Skin of body (tissue), 2 donors: Measurements from ENCODE around the gene CHTF18. TPM values are rescaled to one million over a fixed set of nuclear protein-coding genes. Genes with fewer than 3 reads are reported as not detected.
"Not testable (repeated sequence)": the region's sequence is repeated elsewhere in the genome, so short reads cannot be mapped to it uniquely, and the experiment has no call there.

Source experiments
- DNase-seq: peaks from one replicate; lab custom pipeline; 2025; lab: John Stamatoyannopoulos, UW
- total RNA-seq: library from RNA; depleted of rRNA; stranded (reverse); fragments of >200 nt; gene quantifications from one replicate; pipeline ENCODE4 v1.2.3, GENCODE V29; 2014

The CHTF18 gene
- total RNA-seq, 1 donor from 2014 or later: 10.1 TPM

DNA sequence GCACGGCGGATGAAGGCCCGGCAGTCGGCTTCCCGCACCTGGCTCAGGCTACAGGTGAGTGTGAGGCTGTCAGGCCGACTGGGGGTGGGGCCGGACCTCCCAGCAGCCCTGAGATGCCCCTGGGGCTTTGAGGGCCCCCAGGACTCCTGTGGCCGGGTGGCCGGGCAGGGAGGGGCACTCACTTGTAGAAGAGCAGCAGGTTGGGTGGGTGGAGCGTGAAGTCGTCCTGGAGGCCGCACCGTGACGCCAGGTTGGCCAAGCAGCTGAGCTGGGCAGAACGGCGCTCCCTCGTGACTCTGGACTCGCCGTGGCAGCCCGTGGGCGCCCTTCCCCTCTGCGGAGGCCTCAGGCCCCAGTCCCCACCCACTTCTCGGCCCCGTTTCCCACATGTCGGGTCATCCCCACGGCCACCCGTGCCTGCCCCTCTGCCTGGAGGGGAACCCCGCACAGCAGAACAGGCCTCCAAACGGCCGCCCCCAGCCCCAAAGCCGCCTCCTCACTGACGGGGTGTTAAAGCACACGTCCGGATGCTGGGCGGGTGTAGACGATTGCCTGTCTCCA is 13.1 kb upstream of the CHTF18 start:
- no peak for DNase-seq

DNA sequence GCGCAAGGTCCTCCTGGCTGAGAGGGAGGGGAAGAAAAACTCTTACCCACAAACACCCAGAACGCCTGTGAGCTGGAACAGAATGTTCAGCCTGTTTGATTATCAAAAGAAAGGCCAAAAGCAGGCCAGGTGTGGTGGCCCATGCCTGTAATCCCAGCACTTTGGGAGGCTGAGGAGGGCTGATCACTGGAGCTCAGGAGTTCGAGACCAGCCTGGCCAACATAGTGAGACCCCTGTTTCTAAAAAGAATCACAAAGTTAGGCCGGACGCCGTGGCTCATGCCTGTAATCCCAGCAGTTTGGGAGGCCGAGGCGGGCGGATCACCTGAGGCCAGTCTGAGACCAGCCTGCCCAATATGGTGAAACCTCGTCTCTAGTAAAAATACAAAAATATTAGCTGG is 12.1 kb upstream of the CHTF18 start:
- DNase-seq: not testable (repeated sequence)

DNA sequence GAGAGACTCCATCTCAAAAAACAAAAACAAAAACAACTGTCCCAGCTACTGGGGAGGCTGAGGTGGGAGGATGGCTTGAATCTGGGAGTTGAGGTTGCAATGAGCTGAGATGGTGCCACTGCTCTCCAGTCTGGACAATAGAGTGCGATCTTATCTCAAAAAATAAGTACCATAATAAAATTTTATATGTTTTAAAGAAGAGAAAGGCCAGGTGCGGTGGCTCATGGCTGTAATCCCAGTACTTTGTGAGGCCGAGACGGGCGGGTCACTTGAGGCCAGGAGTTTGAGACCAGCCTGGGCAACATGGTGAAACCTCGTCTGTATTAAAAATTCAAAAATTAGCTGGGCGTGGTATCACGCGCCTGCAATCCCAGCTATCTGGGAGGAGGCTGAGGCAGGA is 11.6 kb upstream of the CHTF18 start:
- DNase-seq: no peak

DNA sequence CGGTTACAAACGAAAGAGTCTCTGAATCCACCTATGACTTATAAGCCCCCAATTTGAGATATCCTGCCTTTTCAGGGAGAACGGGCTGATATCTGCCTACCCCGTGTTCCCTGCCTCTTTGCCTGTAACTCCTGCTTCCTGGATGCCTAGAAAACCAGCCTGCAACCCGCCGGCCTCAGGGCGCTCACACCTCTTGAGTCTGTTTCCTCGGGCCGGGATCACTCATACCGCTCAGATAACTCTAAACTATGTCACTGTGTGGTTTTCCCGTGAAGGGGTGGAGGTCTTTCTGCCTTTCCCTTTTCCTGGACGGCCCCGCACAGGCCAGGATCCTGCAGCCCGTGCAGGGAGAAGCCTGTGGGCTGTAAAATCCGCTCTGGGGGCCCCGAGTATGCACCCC is 10.6 kb upstream of the CHTF18 start:
- no peak for DNase-seq

DNA sequence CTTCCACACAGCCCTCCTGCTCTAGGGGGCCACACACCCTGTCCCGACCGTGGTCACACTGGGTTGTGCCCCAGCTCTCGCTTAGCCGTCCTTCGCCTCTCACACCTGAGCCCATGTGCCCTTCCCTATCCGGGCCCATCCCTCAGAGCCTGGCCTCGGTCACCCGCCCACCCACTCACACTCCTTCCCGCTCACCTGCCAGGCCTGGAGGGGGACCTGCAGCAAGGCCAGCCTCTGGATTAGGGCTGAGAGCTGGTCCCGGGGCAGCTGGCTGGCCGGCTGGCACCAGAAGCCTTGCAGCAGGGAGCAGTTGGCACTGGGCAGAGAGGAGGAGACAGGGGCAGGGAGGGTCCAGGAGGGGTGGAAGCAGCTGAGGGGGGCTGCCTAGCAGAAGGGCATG is 10.0 kb upstream of the CHTF18 start:
- DNase-seq: no peak

DNA sequence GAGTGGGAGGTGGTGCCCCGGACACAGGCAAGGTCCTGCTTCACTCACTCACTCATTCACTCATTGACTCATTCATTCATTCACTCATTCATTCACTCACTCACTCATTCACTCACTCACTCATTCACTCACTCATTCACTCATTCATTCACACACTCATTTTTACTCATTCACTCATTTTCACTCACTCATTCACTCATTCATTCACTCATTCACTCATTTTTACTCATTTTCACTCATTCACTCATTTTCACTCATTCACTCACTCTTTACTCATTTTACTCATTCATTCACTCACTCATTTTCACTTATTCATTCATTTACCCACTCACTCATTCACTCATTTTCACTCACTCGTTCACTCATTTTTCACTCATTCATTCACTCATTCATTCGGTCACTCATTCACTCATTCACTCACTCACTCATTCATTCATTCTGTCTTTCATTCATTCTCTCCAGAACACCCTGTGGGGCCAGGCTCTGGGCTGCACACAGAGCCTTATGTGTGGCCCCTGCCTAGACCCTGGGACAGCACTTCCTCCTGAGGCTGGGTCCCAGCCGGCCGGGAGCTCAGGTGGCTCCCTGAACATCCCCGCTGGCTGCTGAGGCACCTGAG is 9.4 kb upstream of the CHTF18 start:
- DNase-seq: no peak

DNA sequence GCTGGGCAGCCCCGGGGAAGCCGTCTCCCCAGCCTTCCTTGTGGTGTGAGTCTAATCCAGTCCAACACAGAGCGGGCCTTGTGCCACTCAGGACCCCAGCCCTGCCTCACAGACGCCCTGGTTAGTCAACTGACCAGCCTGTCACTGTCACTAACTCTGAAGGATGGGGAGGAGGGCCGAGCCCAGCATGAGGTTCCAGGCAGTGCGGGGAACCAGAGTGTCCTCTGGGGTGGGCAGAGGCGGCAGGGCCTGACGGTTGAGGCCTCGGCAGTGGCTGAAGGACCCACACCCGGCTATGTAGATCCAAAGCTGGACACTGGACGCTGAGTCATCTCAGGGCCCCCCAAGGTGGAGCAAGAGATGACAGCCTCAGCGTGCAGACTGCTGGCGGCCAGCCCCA is 8.9 kb upstream of the CHTF18 start:
- no peak for DNase-seq

DNA sequence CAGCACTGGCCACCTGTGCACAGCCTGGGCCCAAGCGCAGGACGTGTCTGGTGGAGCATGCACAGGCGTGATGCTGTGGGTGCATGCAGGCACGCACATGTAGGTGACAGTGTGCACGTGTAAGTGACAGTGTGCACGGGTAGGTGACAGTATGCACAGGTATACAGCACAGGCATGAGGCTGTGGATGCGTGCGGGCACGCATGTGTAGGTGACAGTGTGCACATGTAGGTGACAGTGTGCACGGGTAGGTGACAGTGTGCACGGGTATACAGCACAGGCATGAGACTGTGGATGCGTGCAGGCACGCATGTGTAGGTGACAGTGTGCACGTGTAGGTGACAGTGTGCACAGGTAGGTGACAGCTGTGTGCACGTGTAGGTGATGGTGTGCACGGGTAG is 8.1 kb upstream of the CHTF18 start:
- DNase-seq: no peak

DNA sequence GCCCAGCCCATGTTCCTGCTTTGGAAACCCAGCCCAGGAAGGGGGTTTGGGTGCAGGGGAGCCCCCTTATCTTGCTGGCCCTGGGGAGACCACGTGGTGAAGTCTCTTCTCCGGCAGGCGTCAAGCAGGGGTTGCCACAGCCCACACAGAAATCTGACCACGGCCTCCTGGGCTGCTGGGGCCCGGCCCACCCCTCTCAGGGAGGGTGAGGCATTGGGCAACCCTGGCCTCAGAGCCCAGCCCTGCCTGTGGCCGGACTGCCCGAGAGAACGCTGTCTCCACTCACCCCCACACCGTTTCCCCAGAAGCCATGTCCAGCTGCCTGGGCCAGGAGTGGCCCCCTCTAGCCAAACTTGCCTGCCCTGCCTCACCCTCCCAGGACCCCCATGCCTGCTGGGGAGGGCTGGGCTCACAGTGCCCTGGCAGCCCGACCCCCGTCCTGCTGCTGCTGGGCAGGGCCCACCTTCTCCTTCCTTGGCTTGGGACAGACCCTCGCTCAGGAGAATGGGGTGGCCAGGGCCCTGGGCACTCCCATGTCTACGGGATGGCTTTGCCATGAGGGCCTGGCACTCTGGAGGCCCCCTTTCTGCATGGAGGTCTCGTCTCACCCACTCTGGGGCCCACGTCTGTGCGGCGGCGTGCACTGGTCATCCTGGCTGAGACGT is 6.9 kb upstream of the CHTF18 start:
- DNase-seq: no peak

DNA sequence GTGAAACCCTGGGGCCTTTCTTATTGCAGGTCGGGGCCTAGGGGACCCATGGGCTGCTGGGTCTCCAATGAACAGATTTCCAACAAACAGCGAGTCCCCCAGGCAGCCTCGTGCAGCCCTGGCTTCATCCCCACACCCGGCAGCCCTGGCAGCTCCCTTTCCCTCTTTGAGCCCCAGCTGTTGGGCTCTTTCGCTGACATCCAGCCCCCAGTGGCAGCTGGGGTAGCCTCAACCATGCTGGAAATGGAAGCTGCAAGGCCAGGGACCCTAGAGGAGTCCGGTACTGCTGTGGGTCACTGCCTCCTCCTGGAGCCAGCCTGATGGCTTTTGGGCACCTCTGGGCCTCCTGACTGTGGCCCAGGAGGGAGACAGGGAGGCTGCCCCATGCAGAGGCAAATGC is 6.2 kb upstream of the CHTF18 start:
- DNase-seq: no peak

DNA sequence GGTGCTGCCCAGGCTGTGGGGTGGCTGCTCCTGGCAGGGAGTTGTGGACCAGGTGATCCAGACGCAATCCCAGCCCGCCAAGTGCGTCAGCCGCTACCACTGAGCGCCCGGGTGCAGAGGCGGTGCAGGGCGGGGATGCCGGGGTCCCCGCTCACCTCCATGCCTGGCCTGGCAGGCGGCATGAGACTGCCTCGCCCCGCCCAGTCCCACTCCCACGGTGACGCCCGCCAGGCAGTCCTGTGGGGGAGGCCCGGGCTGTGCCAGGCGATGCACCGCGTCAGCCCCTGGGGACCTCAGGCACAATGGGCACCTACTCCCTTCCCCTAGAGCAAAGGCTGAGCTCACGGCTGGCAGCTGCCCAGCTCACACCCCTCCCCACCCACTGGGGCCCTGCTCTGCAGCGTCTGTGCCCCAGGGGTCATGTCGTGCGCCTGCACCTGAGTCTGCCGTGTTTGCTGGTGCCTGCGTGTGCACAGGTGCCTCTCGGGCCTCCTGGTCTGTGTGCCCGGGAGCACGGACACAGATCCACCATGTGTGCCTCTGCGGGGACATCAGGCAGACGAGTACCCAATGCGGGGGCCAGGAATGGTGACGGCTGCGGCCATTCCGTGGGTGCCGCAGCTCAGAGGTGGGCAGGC is 5.5 kb upstream of the CHTF18 start:
- no peak for DNase-seq

DNA sequence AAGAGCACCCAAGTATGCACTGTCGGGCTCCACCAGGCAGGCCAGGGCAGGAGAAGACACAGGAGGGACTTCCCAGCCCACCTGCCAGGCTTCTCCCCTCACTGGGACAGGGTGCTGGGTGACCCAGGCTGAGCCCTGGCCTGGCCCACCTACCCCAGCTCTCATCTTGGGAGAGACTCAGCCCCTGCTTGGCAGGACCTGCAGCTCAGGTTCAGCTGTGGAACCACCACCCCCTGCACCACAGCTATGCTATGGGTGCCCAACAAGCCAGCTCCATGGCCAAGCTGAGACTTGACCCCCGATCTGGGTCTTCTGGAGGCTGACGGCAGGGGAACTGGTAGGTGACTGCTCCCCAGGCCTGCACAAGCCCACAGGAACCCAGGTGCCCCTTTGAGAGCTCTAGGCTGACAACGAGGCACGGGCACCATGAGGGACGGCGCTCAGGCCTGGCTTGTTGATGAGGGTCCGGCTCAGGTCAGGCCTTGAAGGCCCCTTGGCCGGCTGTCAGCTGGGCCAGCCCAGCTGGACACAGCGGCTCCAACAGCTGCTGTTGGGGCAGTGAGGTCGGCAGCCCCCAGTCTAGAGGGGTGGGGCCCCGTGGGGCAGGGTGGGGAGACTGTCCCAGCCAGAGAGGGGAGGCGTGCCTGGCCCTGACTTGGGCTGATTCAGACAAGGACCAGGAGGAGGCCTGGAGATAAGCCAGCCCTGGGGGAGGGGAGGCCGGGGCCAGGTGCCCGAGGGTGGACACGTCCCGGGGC is 4.8 kb upstream of the CHTF18 start:
- DNase-seq: no peak

DNA sequence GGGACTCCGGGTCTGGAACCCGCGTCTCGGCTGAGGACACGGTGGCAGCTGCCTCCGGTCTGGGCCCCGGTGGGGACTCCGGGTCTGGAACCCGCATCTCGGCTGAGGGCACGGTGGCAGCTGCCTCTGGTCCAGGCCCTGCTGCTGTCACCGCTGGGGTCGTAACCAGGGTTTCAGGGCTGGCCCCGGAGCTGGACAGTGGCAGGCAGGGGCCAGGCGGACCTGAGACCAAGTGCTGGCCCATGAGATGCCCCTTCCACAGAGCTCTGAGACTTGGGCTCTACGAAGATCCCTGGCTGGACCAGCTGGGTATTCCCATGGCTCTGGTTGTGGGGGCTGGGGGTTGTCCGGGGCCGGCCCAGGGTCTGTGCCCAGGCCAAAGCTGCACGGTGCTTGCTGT is 4.0 kb upstream of the CHTF18 start:
- DNase-seq: no peak

DNA sequence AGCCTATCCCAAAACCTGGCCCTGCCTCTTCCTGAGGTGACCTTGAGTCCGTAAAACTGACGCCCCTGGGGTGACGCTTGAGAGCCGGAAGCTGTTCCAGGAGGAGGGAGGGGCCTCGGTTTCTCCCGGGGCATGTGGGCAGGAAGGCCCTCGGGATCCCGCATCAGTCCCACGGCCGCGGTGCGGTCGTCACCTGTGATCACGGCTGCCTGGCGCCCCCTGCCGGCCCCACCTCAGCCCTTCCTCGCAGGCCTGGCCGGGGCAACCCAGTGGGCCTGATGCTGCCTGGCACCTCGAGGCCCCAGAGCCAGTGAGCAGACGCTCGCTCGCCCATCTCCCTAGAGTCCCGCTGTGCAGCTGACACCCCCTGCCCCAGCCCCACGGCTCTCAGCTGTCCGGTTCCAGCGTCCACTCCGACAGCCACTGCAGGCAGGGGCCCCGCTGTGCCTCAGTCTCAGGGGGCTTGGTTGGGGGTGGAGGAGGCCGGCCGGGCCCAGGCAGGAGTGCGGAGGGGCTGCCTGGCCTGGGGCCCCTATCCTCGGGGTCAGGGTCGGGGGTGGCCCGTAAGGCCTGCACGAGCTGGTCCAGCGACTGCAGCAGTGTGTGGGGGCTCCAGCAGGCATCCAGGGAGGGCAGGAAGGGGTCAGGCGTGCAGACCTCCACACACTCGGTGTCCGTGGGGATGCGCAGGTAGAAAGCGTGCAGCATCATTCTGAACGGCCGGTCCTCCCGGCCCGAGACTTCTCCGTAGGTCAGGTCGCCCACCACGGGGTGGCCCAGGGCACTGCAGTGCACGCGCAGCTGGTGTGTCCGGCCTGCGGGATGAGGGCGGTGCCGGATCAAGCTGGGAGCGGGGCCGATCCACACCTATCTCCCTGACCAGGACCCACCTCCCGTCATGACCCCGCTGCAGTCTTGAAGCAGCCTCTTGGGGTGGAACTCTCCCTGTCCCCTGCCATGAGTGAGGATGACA is 2.6 kb upstream of the CHTF18 start:
- no peak for DNase-seq

DNA sequence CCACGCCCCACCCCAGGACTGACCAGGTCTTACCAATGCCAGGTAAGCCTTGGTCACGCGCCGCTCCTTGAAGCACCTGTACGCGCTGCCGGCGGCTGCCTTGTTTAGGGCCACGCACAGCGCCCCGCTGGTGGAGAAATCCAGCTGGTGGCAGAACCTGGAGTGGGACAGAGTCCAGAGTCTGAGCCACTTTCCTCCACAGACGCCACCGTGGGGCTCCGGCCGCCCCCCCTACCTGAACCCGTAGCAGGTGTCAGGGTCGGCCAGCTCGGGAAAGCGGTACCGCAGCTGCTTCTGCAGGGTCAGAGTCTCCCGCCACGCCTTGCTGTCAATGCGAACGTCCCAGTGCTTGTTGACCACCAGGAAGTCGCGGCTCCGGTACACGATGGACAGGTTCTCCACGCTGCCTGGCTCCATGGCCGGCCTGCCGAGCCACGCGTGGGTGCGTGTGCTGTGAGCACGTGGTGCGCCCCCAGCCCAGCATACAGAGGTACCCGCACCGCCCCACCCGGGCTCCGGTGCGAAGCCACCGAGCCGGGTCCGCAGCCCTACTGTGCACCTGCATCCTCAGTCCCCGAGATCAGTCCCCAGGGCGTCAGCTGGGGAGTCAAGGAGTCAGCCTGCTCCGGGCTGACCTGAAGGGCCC is 976 bp upstream of the CHTF18 start:
- DNase-seq: no peak

DNA sequence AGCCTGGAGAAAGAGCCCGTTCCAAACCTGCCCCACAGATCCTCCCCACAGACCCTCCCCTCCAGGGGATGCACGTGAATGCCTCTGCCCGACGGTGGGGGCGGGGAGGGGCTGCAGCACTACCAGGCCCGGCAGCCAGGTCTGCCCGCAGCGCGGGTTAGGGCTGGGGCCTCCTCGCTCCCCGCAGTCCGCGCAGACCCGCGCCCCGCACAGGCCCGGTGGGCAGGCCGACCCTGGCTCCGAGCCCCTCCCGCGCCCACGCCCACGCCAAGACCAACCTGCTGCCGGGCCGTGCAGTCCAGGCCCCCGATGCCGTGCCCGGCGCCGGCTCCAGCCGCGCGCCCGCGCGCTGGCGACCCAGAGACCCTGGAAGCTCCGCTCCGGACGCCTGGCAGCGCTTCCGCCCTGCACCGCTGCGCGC is 432 bp upstream of the CHTF18 start, which contains the start of gene RPUSD1:
Gene RPUSD1 (minus strand): TSS at position 404 of the 421 bp plus-strand sequence. CDS start 644 bp downstream, outside the sequence.
- DNase-seq: no peak

DNA sequence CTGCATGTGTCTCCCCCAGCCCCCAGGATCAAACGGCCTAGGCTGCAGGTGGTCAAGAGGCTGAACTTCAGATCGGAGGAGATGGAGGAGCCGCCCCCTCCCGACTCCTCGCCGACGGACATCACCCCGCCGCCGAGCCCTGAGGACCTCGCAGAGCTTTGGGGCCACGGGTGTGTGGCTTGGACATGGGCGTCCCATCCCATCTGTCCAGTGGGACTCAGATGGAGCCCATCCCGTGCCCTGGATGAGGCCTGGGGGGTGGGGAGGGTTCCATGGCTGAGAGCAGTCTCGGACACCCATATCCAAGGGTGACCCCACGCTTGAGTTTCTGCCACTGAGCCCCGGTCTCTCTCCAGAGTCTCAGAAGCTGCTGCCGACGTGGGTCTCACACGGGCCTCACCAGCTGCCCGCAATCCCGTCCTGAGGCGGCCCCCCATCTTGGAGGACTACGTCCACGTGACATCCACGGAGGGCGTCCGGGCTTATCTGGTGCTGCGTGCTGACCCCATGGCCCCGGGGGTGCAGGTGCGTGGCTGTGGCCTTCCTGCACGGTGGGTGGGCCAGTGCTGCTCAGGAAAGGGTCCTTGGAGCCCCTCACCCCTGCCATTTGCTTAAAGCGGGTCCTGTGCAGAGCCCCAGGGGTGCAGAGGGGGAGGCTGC is 901 bp downstream of the CHTF18 start:
- no peak for DNase-seq

DNA sequence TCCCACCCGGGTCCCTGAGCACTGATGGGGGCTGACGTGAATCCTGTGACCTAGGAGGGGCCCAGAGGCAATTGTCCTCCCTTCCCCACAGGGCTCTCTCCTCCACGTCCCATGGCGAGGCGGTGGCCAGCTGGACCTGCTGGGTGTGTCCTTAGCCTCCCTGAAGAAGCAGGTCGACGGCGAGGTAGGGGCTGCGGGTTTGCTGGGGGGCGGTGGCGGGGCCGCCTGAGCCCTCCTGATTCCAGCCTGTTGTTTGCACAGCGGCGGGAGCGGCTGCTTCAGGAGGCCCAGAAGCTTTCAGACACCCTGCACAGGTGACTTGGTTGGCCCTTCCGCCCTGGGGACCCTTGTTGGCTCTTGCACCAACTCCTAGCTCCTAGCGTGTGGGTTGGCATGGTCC is 1.7 kb downstream of the CHTF18 start:
- no peak for DNase-seq

DNA sequence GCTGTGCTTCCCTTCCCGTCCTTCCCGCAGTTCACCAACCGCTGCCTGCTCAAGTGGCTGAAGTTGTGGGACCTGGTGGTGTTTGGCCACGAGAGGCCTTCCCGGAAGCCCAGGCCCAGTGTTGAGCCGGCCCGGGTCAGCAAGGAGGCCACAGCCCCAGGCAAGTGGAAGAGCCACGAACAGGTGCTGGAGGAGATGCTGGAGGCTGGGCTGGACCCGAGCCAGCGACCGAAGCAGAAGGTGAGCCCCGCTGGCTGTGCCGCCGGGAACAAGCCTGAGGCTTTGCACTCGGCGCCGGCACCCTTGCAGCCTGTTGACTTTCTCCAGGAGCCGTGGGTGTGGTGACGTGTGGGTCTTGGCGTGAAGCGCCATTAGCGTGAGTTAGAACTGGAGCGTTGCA is 2.7 kb downstream of the CHTF18 start:
- DNase-seq: no peak
